A673 (cell line): ENCODE data around the gene C19orf81.
"Not testable (repeated sequence)": the region's sequence is repeated elsewhere in the genome, so short reads cannot be mapped to it uniquely, and the experiment has no call there.

ENCODE experiments used
- CTCF ChIP-seq: fragments of 300-800, 200-600 bp; sonication (generic); conservative IDR thresholded peaks from 2 replicates; pipeline ENCODE4 v1.5.1; 2017; ENCODE audit warnings: low read depth, mild to moderate bottlenecking, antibody characterized with exemption, low read length, moderate library complexity, mixed read lengths
- EZH2 ChIP-seq: fragments of 200-600 bp; sonication (generic); IDR thresholded peaks from 2 replicates; pipeline ENCODE4 v1.6.1; 2017; ENCODE audit warnings: borderline replicate concordance, low read depth, mild to moderate bottlenecking, mixed read lengths, antibody characterized with exemption, low read length; ENCODE audit not compliant: poor library complexity, severe bottlenecking

GRCh38 chr19:50606059-50606836, 43.0 kb upstream of the C19orf81 start:
- not testable (repeated sequence) for TF ChIP-seq EZH2
- TF ChIP-seq CTCF: peak; percentile 43
